Fibroblast of villous mesenchyme (primary cell): Measurements from ENCODE around the gene FLT3LG. TPM values are rescaled to one million over a fixed set of nuclear protein-coding genes. Genes with fewer than 3 reads are reported as not detected.
A peak's percentile ranks its signal among the peaks of the same experiment; 100 is the strongest.

Source experiments
- DNase-seq: peaks from one replicate; pipeline ENCODE4 v3.0.0-alpha.2; 2010; ENCODE audit warnings: low read depth
- H3K4me3 ChIP-seq: 2 replicates; pipeline ENCODE4 v1.5.1; 2011; ENCODE audit warnings: low read depth, mild to moderate bottlenecking, low read length
- CTCF ChIP-seq: IDR thresholded peaks from 2 replicates; pipeline ENCODE4 v1.5.1; 2012; ENCODE audit warnings: low read depth, mild to moderate bottlenecking, low read length; ENCODE audit not compliant: insufficient read depth
- total RNA-seq: library from RNA; depleted of rRNA; stranded (reverse); fragments of >200 nt; gene quantifications from 2 replicates; pipeline ENCODE4 v1.2.3, GENCODE V29; 2012

The FLT3LG gene
- total RNA-seq, 1 donor: 2.6 TPM

GRCh38 chr19:49497047-49497788 lies 23.2 kb downstream of the FLT3LG start:
- DNase-seq: peak; percentile 59
- H3K4me3 ChIP-seq: peak overlapping the region; percentile 95
- TF ChIP-seq CTCF: no peak

GRCh38 chr19:49497789-49498103 lies 23.7 kb downstream of the FLT3LG start:
- no peak for TF ChIP-seq CTCF
- peak overlapping the region; percentile 95 for H3K4me3 ChIP-seq
- DNase-seq: no peak

GRCh38 chr19:49498475-49498874 lies 24.5 kb downstream of the FLT3LG start:
- no peak for TF ChIP-seq CTCF

GRCh38 chr19:49499030-49499670 lies 25.1 kb downstream of the FLT3LG start:
- TF ChIP-seq CTCF: no peak
- H3K4me3 ChIP-seq: no peak overlapping the region
- DNase-seq: no peak

More at GRCh38 chr19:49498475-49498874, 24.5 kb downstream of the FLT3LG start:
- H3K4me3 ChIP-seq: no peak overlapping the region
- no peak for DNase-seq

GRCh38 chr19:49502866-49503581 lies 29.0 kb downstream of the FLT3LG start:
- no peak overlapping the region for H3K4me3 ChIP-seq
- DNase-seq: peak; percentile 85
- peak; percentile 68 for TF ChIP-seq CTCF

- no peak for TF ChIP-seq CTCF
- H3K4me3 ChIP-seq: no peak overlapping the region
- DNase-seq: no peak
Measured at GRCh38 chr19:49503582-49503962, 29.6 kb downstream of the FLT3LG start.
